Left lobe of liver (tissue), 2 donors: ENCODE measurements around the gene DCUN1D2. TPM values are rescaled to one million over a fixed set of nuclear protein-coding genes. Genes with fewer than 3 reads are reported as not detected.

ENCODE experiments used
- ATAC-seq: fragments of 200-7000 bp; cut with Tn5 transposase; one replicate; pipeline ENCODE4 v1.9.1; 2020; ENCODE audit warnings: mild to moderate bottlenecking, moderate library complexity
- DNase-seq: peaks from one replicate; pipeline ENCODE4 v3.0.0-alpha.2; 2020; ENCODE audit warnings: low spot score
- total RNA-seq: library from RNA; stranded (reverse); gene quantifications from one replicate; pipeline ENCODE4 v1.2.1, GENCODE V29; 2021
- donor health status: DM: no; HTN: no; CAD: no; lungs with moderate emphysema.
- donor health status: DM: no; HTN: yes; CAD: no.

Gene DCUN1D2
- total RNA-seq, 1 donor from 2014 or later = 10.0 TPM

- DNase-seq (no peak), ATAC-seq (peak; percentile 17)
These were observed 62.0 kb downstream of the DCUN1D2 start for GRCh38 chr13:113428469-113428865.

- no peak for DNase-seq
- peak; percentile 46 for ATAC-seq
These were observed 62.7 kb downstream of the DCUN1D2 start for GRCh38 chr13:113427562-113428468.

- ATAC-seq (no peak), DNase-seq (no peak)
These were observed 63.9 kb downstream of the DCUN1D2 start for GRCh38 chr13:113426591-113426986.

GRCh38 chr13:113425941-113426590 lies 64.4 kb downstream of the DCUN1D2 start:
- no peak for DNase-seq
- ATAC-seq = no peak

- no peak for DNase-seq
- ATAC-seq = no peak
These were observed 66.9 kb downstream of the DCUN1D2 start for GRCh38 chr13:113423520-113424163.

- no peak for DNase-seq
- ATAC-seq = no peak
These were observed 67.5 kb downstream of the DCUN1D2 start for GRCh38 chr13:113422807-113423519.

- DNase-seq = no peak
- ATAC-seq = no peak
These were observed 68.7 kb downstream of the DCUN1D2 start for GRCh38 chr13:113421673-113422270.

- DNase-seq = no peak
These were observed 69.5 kb downstream of the DCUN1D2 start for GRCh38 chr13:113420833-113421600.

GRCh38 chr13:113420232-113420631 lies 70.3 kb downstream of the DCUN1D2 start:
- DNase-seq (no peak), ATAC-seq (no peak)

More at GRCh38 chr13:113420833-113421600, 69.5 kb downstream of the DCUN1D2 start:
- no peak for ATAC-seq

- ATAC-seq (no peak), DNase-seq (no peak)
These were observed 70.8 kb downstream of the DCUN1D2 start for GRCh38 chr13:113419531-113420193.

- no peak for DNase-seq
- ATAC-seq = no peak
These were observed 71.8 kb downstream of the DCUN1D2 start for GRCh38 chr13:113418722-113419049.

GRCh38 chr13:113417836-113418721 lies 72.4 kb downstream of the DCUN1D2 start:
- DNase-seq (no peak), ATAC-seq (no peak)

- ATAC-seq = no peak
These were observed 73.3 kb downstream of the DCUN1D2 start for GRCh38 chr13:113417008-113417751.

GRCh38 chr13:113415825-113416224 lies 74.7 kb downstream of the DCUN1D2 start:
- ATAC-seq = no peak
- DNase-seq = no peak

More at GRCh38 chr13:113417008-113417751, 73.3 kb downstream of the DCUN1D2 start:
- no peak for DNase-seq

GRCh38 chr13:113415032-113415431 lies 75.5 kb downstream of the DCUN1D2 start:
- ATAC-seq (no peak), DNase-seq (no peak)

- no peak for DNase-seq
These were observed 76.2 kb downstream of the DCUN1D2 start for GRCh38 chr13:113414335-113414734.

GRCh38 chr13:113413898-113414282 lies 76.6 kb downstream of the DCUN1D2 start:
- ATAC-seq (peak; percentile 17), DNase-seq (no peak)

More at GRCh38 chr13:113414335-113414734, 76.2 kb downstream of the DCUN1D2 start:
- no peak for ATAC-seq
